Erythroblast (primary cell): ENCODE results near the gene EPB41L1.

Experiments used
- GATA1 ChIP-seq: IDR thresholded peaks from 2 replicates; pipeline ENCODE4 v1.6.1; 2011; ENCODE audit warnings: low read depth, mild to moderate bottlenecking, control low read depth, low read length, moderate library complexity
- POLR2A ChIP-seq: IDR thresholded peaks from 2 replicates; pipeline ENCODE4 v1.6.1; 2011; ENCODE audit warnings: mild to moderate bottlenecking, low read length

GRCh38 chr20:36183155-36183944 is 28.8 kb downstream of the EPB41L1 start:
- TF ChIP-seq POLR2A (no peak), GATA1 (no peak)
